Endothelial cell of umbilical vein (primary cell): ENCODE data around the gene SCGB3A1. TPM values are rescaled to one million over a fixed set of nuclear protein-coding genes. Genes with fewer than 3 reads are reported as not detected.

Experiments
- BruUV-seq: library from RNA; stranded (reverse); fragments of 400-500 nt; replicated peaks from 2 replicates; lab custom pipeline; 2021; lab: Mats Ljungman, UMichigan
- CTCF ChIA-PET: fragments of 300-600, 350-600 bp; sonication (Branson Sonifier 250); formaldehyde crosslinking; loops from one replicate; lab custom pipeline; 2021; ENCODE audit warnings: antibody characterized with exemption, inconsistent platforms; lab: Charles Lee
- POLR2A ChIA-PET: fragments of 300-600, 350-600 bp; sonication (Branson Sonifier 250); formaldehyde crosslinking; loops from one replicate; lab custom pipeline; 2021; ENCODE audit warnings: antibody characterized with exemption, inconsistent platforms; lab: Charles Lee
- DNase-seq: peaks from one replicate; pipeline ENCODE4 v3.0.0-alpha.2; 2011; ENCODE audit warnings: low read depth, low spot score
- FAIRE-seq: peaks from 2 replicates; lab custom pipeline; 2011; peaks lifted over from hg19 to GRCh38; lab: Jason Lieb, UNC
- H2AFZ ChIP-seq: 2 replicates; pipeline ENCODE4 v1.6.0; 2012; ENCODE audit warnings: low read depth, low read length, control low read depth, inconsistent platforms
- H3K27ac ChIP-seq: 2 replicates; pipeline ENCODE4 v1.5.1; 2011; ENCODE audit warnings: low read depth, mild to moderate bottlenecking, control low read depth, low read length, moderate library complexity; ENCODE audit not compliant: insufficient read depth
- H3K27me3 ChIP-seq, 2 experiments: 2 replicates each; pipeline versions ENCODE4 v1.6.0 to v1.6.1; 2011; ENCODE audit warnings: low read length in 2 of 2, mixed read lengths in 1 of 2; ENCODE audit not compliant: control insufficient read depth in 2 of 2, insufficient read depth in 2 of 2
- H3K36me3 ChIP-seq, 2 experiments: 2 replicates in 1 of 2; 3 replicates in 1 of 2; pipeline ENCODE4 v1.5.1; 2011; ENCODE audit warnings: low read length in 2 of 2, mild to moderate bottlenecking in 1 of 2, moderate library complexity in 1 of 2; ENCODE audit not compliant: control insufficient read depth in 2 of 2, insufficient read depth in 2 of 2; ENCODE audit errors: extremely low read depth in 1 of 2
- H3K4me1 ChIP-seq: 3 replicates; pipeline ENCODE4 v1.5.1; 2011; ENCODE audit warnings: mild to moderate bottlenecking, low read length; ENCODE audit not compliant: control insufficient read depth, insufficient read depth; ENCODE audit errors: extremely low read depth
- H3K4me2 ChIP-seq: 2 replicates; pipeline ENCODE4 v1.6.1; 2011; ENCODE audit warnings: low read length, control low read depth, mixed read lengths; ENCODE audit not compliant: insufficient read depth
- H3K4me3 ChIP-seq, 3 experiments: fragments of 200-600 bp in 1 of 3; sonication (generic), shearing (Covaris generic) in 1 of 3; replicated peaks in 1 of 3; 2 replicates each; pipeline ENCODE4 v1.5.1; 2011 to 2016; ENCODE audit warnings: control low read depth in 3 of 3, low read length in 3 of 3, mild to moderate bottlenecking in 2 of 3, inconsistent platforms in 1 of 3, low read depth in 1 of 3, moderate library complexity in 1 of 3; ENCODE audit not compliant: insufficient read depth in 1 of 3
- H3K79me2 ChIP-seq: 2 replicates; pipeline ENCODE4 v1.6.0; 2012; ENCODE audit warnings: low read length, inconsistent platforms; ENCODE audit not compliant: control insufficient read depth, insufficient read depth
- H3K9ac ChIP-seq: replicated peaks from 2 replicates; pipeline ENCODE3; 2011; ENCODE audit warnings: low read length, control low read depth; ENCODE audit not compliant: insufficient read depth; ENCODE audit errors: extremely low read depth
- H3K9me1 ChIP-seq: replicated peaks from 3 replicates; pipeline ENCODE4 v1.6.0; 2011; ENCODE audit warnings: mild to moderate bottlenecking, low read length; ENCODE audit not compliant: control insufficient read depth, insufficient read depth; ENCODE audit errors: extremely low read depth
- H3K9me3 ChIP-seq: replicated peaks from 2 replicates; pipeline ENCODE4 v1.5.1; 2012; ENCODE audit warnings: low read length, inconsistent platforms; ENCODE audit not compliant: control insufficient read depth, insufficient read depth
- H4K20me1 ChIP-seq: replicated peaks from 2 replicates; pipeline ENCODE3; 2011; ENCODE audit warnings: mild to moderate bottlenecking, low read length; ENCODE audit not compliant: control insufficient read depth, insufficient read depth; ENCODE audit errors: extremely low read depth
- CTCF ChIP-seq, 2 donors: IDR thresholded peaks; 1 replicate in 1 of 2; 2 replicates in 1 of 2; pipeline ENCODE4 v1.5.1; 2011; ENCODE audit warnings: low read length in 2 of 2, mild to moderate bottlenecking in 2 of 2, moderate library complexity in 2 of 2, control low read depth in 1 of 2, inconsistent platforms in 1 of 2, low read depth in 1 of 2; ENCODE audit not compliant: insufficient read depth in 1 of 2; ENCODE audit errors: extremely low read depth in 1 of 2
- EZH2 ChIP-seq: IDR thresholded peaks from 2 replicates; pipeline ENCODE4 v1.6.1; 2012; ENCODE audit warnings: borderline replicate concordance, low read depth, mild to moderate bottlenecking, moderate library complexity, low read length, inconsistent platforms; ENCODE audit not compliant: severe bottlenecking
- FOS ChIP-seq: IDR thresholded peaks from 2 replicates; pipeline ENCODE4 v1.6.1; 2011; ENCODE audit warnings: mild to moderate bottlenecking, low read length, moderate library complexity, borderline replicate concordance; ENCODE audit not compliant: insufficient read depth
- GATA2 ChIP-seq: IDR thresholded peaks from 2 replicates; pipeline ENCODE4 v1.7.0; 2011; ENCODE audit warnings: low read depth, mild to moderate bottlenecking, moderate library complexity, mixed read lengths, low read length; ENCODE audit not compliant: insufficient read length, insufficient read depth
- JUN ChIP-seq: IDR thresholded peaks from 2 replicates; pipeline ENCODE4 v1.6.1; 2011; ENCODE audit warnings: borderline replicate concordance, low read depth; ENCODE audit not compliant: insufficient read length, insufficient read depth
- MAX ChIP-seq: IDR thresholded peaks from 2 replicates; pipeline ENCODE4 v1.6.1; 2011; ENCODE audit not compliant: insufficient read depth, insufficient read length
- MYC ChIP-seq: IDR thresholded peaks from one replicate; pipeline ENCODE4 v1.6.1; 2011; ENCODE audit warnings: mild to moderate bottlenecking, low read depth, low read length
- POLR2A ChIP-seq: IDR thresholded peaks from 2 replicates; pipeline ENCODE4 v1.6.1; 2012; ENCODE audit warnings: low read depth, mild to moderate bottlenecking, control low read depth, low read length
- POLR2AphosphoS5 ChIP-seq: IDR thresholded peaks from 2 replicates; pipeline ENCODE4 v1.6.1; 2012; ENCODE audit warnings: low read depth, mild to moderate bottlenecking, control low read depth, low read length, moderate library complexity; ENCODE audit not compliant: insufficient read depth
- dilution Hi-C: fragments of 300-500 bp; cut with MboI; formaldehyde crosslinking; loops from one replicate; pipeline ENCODE4 v1.15.0; 2019; ENCODE audit warnings: low sequenced_read_pairs; ENCODE audit not compliant: extremely low pct_ligation_motif_present
- intact Hi-C: fragments of 100-400 bp; cut with micrococcal nuclease; formaldehyde crosslinking; loops from one replicate; pipeline ENCODE4 v1.10.0; 2022
- polyA plus RNA-seq, 4 experiments: library from polyadenylated mRNA; depleted of rRNA in 3 of 4; stranded (reverse) in 3 of 4; unstranded in 1 of 4; fragments of >200 nt; gene quantifications; 2 replicates each; pipeline versions ENCODE4 v1.2.1 to v1.2.3, GENCODE V29; 2011 to 2012; ENCODE audit warnings: missing spikeins in 1 of 4
- total RNA-seq: library from RNA; stranded (reverse); gene quantifications from 2 replicates; pipeline ENCODE4 v1.2.3, GENCODE V29; 2021

Gene SCGB3A1
- total and polyA plus RNA-seq, 2 donors (not counting 3 experiments of a cell fraction or from before 2014, with no cell fraction given): 0.73 TPM; not detected in 1

GRCh38 chr5:180620014-180620413 is 28.7 kb upstream of the SCGB3A1 start:
- H3K27me3 ChIP-seq: no peaks in the 10 kb centered on the region
- no peaks in the 10 kb centered on the region for H3K9me3 ChIP-seq
- no peak overlapping the region for H3K4me3 ChIP-seq
- TF ChIP-seq CTCF (IDR thresholded peaks at IDR 0.05; ENCODE audit: extremely low read depth in 1 of 2, insufficient read depth in 1 of 2, low read depth in 1 of 2, low read length in 2 of 2) (no peak), POLR2A (no peak), MAX (no peak), GATA2 (no peak), FOS (no peak), POLR2AphosphoS5 (no peak), JUN (no peak), MYC (no peak), EZH2 (no peak)
- H3K4me1 ChIP-seq: peaks cover 7% of the 10 kb centered on the region
- POLR2A ChIA-PET: no interaction called here
- dilution Hi-C loops: no loop called here
- no peaks in the 10 kb centered on the region for H3K79me2 ChIP-seq
- no TSS peak for BruUV-seq
- H3K27ac ChIP-seq: no peak overlapping the region
- no peak overlapping the region for H3K9ac ChIP-seq
- no peak overlapping the region for H2AFZ ChIP-seq
- H3K36me3 ChIP-seq: peaks cover 0 to 20% of the 10 kb centered on the region in 2 experiments
- intact Hi-C loops: no loop called here
- no peaks in the 10 kb centered on the region for H3K9me1 ChIP-seq
- H4K20me1 ChIP-seq: no peaks in the 10 kb centered on the region
- FAIRE-seq (no peak), DNase-seq (no peak)
- CTCF ChIA-PET: no interaction called here
- no peak overlapping the region for H3K4me2 ChIP-seq
